ENCODE measurements around the gene TEP1.

DNA sequence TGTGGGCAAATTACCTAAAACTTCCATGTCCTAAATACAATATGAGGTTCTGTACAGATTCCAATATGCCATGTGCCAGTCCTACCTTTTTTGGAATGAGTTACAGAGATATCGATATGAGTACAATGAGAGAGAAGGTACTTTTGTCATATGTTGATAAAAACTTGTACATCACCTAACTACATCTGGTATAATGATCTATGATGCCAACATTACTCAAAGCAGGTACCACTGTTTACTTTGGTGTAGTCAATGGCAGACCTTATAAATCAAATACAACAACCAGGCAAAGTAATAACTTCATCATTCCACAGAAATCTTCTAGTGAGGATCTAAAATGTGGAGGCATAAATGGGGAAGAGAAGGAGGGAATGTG, 12.7 kb downstream of the TEP1 start:
- TF ChIP-seq, protein P1, sequence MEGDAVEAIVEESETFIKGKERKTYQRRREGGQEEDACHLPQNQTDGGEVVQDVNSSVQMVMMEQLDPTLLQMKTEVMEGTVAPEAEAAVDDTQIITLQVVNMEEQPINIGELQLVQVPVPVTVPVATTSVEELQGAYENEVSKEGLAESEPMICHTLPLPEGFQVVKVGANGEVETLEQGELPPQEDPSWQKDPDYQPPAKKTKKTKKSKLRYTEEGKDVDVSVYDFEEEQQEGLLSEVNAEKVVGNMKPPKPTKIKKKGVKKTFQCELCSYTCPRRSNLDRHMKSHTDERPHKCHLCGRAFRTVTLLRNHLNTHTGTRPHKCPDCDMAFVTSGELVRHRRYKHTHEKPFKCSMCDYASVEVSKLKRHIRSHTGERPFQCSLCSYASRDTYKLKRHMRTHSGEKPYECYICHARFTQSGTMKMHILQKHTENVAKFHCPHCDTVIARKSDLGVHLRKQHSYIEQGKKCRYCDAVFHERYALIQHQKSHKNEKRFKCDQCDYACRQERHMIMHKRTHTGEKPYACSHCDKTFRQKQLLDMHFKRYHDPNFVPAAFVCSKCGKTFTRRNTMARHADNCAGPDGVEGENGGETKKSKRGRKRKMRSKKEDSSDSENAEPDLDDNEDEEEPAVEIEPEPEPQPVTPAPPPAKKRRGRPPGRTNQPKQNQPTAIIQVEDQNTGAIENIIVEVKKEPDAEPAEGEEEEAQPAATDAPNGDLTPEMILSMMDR (IDR thresholded peaks at IDR 0.05) = no peak
- TF ChIP-seq POLR2A (IDR thresholded peaks at IDR 0.05) = no peak
